Osteoblast (primary cell): ENCODE data around the gene SPRY2. TPM values are rescaled to one million over a fixed set of nuclear protein-coding genes. Genes with fewer than 3 reads are reported as not detected.

Source experiments
- DNase-seq: peaks from one replicate; pipeline ENCODE4 v3.0.0; 2011; ENCODE audit warnings: low spot score, mixed read lengths; ENCODE audit not compliant: insufficient read length; ENCODE audit errors: missing footprints
- H2AFZ ChIP-seq: 2 replicates; pipeline ENCODE4 v1.6.0; 2011; ENCODE audit warnings: mild to moderate bottlenecking, low read length
- H3K27ac ChIP-seq: 2 replicates; pipeline ENCODE4 v1.5.1; 2011; ENCODE audit warnings: mild to moderate bottlenecking, low read depth, low read length, moderate library complexity
- H3K27me3 ChIP-seq: 2 replicates; pipeline ENCODE4 v1.6.0; 2012; ENCODE audit warnings: mild to moderate bottlenecking, control low read depth, inconsistent platforms, low read length, moderate library complexity; ENCODE audit not compliant: insufficient read depth
- H3K36me3 ChIP-seq: 2 replicates; pipeline ENCODE4 v1.5.1; 2011; ENCODE audit warnings: mild to moderate bottlenecking, low read length, control low read depth, moderate library complexity; ENCODE audit not compliant: insufficient read depth
- H3K4me1 ChIP-seq: 2 replicates; pipeline ENCODE4 v1.5.1; 2011; ENCODE audit warnings: mild to moderate bottlenecking, low read length, control low read depth, moderate library complexity; ENCODE audit not compliant: insufficient read depth
- H3K4me2 ChIP-seq: 2 replicates; pipeline ENCODE4 v1.6.0; 2011; ENCODE audit warnings: mild to moderate bottlenecking, low read length; ENCODE audit not compliant: insufficient read depth
- H3K4me3 ChIP-seq: fragments of 200-600 bp; sonication (generic); 3 replicates; pipeline ENCODE4 v1.5.1; 2012; ENCODE audit warnings: mild to moderate bottlenecking, low read length, inconsistent platforms; ENCODE audit not compliant: insufficient read depth
- H3K79me2 ChIP-seq: 2 replicates; pipeline ENCODE4 v1.6.0; 2012; ENCODE audit warnings: mild to moderate bottlenecking, low read length, control low read depth, inconsistent platforms; ENCODE audit not compliant: insufficient read depth
- H3K9me3 ChIP-seq: 2 replicates; pipeline ENCODE4 v1.5.1; 2011; ENCODE audit warnings: low read depth, low read length, control low read depth
- H4K20me1 ChIP-seq: 2 replicates; pipeline ENCODE4 v1.6.0; 2012; ENCODE audit warnings: mild to moderate bottlenecking, low read length, control low read depth; ENCODE audit not compliant: insufficient read depth
- CTCF ChIP-seq: IDR thresholded peaks from 2 replicates; pipeline ENCODE4 v1.5.1; 2011; ENCODE audit warnings: mild to moderate bottlenecking, low read depth, low read length, moderate library complexity; ENCODE audit errors: extremely low read depth
- total RNA-seq: library from RNA; depleted of rRNA; stranded (reverse); fragments of >200 nt; gene quantifications from 2 replicates; pipeline ENCODE4 v1.2.3, GENCODE V29; 2012

SPRY2 gene
- total RNA-seq, 1 donor = 6.5 TPM

- peak; percentile 92 for DNase-seq
- Histone ChIP-seq H3K4me1 (peaks cover 29% of the 10 kb centered on the region), H4K20me1 (peaks cover 41% of the 10 kb centered on the region), H3K27ac (peak overlapping the region; percentile 96), H3K9me3 (no peaks in the 10 kb centered on the region), H2AFZ (peak overlapping the region; percentile 67), H3K36me3 (peaks cover 16% of the 10 kb centered on the region), H3K79me2 (peaks cover 66% of the 10 kb centered on the region), H3K4me2 (peak overlapping the region; percentile 89), H3K4me3 (peak overlapping the region; percentile 93), H3K27me3 (no peaks in the 10 kb centered on the region)
- TF ChIP-seq CTCF = peak; percentile 24
These were observed 2.0 kb downstream of the SPRY2 start for GRCh38 chr13:80338781-80339562.

- no peaks in the 10 kb centered on the region for H3K9me3 ChIP-seq
- H3K27me3 ChIP-seq = no peaks in the 10 kb centered on the region
- no peak for TF ChIP-seq CTCF
- peak overlapping the region; percentile 89 for H3K4me2 ChIP-seq
- peaks cover 23% of the 10 kb centered on the region for H3K4me1 ChIP-seq
- peak overlapping the region; percentile 93 for H3K4me3 ChIP-seq
- peaks cover 41% of the 10 kb centered on the region for H4K20me1 ChIP-seq
- peak overlapping the region; percentile 96 for H3K27ac ChIP-seq
- H3K36me3 ChIP-seq = peaks cover 21% of the 10 kb centered on the region
- no peak overlapping the region for H2AFZ ChIP-seq
- H3K79me2 ChIP-seq = peaks cover 68% of the 10 kb centered on the region
- DNase-seq = peak; percentile 79
These were observed 3.4 kb downstream of the SPRY2 start for GRCh38 chr13:80337288-80338081.

- Histone ChIP-seq H2AFZ (no peak overlapping the region), H4K20me1 (peaks cover 41% of the 10 kb centered on the region), H3K27me3 (no peaks in the 10 kb centered on the region), H3K9me3 (no peaks in the 10 kb centered on the region), H3K4me2 (peak overlapping the region; percentile 89), H3K27ac (peak overlapping the region; percentile 96), H3K36me3 (peaks cover 21% of the 10 kb centered on the region), H3K4me3 (peak overlapping the region; percentile 93), H3K4me1 (peaks cover 19% of the 10 kb centered on the region), H3K79me2 (peaks cover 73% of the 10 kb centered on the region)
- peak; percentile 57 for DNase-seq
- TF ChIP-seq CTCF = no peak
These were observed 4.1 kb downstream of the SPRY2 start for GRCh38 chr13:80336776-80337287.

- Histone ChIP-seq H3K27ac (peak overlapping the region; percentile 96), H3K9me3 (no peaks in the 10 kb centered on the region), H3K36me3 (peaks cover 21% of the 10 kb centered on the region), H3K4me2 (peak overlapping the region; percentile 89), H3K4me3 (peak overlapping the region; percentile 93), H3K79me2 (peaks cover 77% of the 10 kb centered on the region), H3K27me3 (no peaks in the 10 kb centered on the region), H4K20me1 (peaks cover 41% of the 10 kb centered on the region), H2AFZ (no peak overlapping the region), H3K4me1 (peaks cover 19% of the 10 kb centered on the region)
- no peak for TF ChIP-seq CTCF
- peak; percentile 79 for DNase-seq
These were observed 4.6 kb downstream of the SPRY2 start for GRCh38 chr13:80336370-80336769.
